Measurements from ENCODE around the gene FRY.
A peak's percentile ranks its signal among the peaks of the same experiment; 100 is the strongest.

Gene FRY

DNA sequence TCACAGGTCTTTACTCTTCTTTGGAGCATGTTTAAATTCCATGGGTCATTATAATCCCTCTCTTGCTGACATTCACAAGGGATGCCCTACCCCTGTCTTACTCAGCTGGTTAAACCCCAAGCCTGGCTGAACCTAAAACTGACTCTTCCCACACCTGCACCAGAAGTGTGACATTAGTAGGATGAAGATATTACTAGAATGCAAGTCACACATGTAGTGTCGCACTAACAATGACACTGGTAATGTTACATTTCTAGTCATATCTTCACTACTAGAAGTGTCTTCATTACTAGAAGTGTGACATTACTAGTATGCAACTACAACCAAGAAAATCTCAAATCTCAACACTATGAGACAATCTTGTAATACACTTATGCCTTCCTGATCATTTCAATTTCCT, 269.3 kb downstream of the FRY start:
- no peak overlapping the region for H3K4me3 ChIP-seq (ENCODE audit: low read depth, low read length)
- TF ChIP-seq, protein P1, sequence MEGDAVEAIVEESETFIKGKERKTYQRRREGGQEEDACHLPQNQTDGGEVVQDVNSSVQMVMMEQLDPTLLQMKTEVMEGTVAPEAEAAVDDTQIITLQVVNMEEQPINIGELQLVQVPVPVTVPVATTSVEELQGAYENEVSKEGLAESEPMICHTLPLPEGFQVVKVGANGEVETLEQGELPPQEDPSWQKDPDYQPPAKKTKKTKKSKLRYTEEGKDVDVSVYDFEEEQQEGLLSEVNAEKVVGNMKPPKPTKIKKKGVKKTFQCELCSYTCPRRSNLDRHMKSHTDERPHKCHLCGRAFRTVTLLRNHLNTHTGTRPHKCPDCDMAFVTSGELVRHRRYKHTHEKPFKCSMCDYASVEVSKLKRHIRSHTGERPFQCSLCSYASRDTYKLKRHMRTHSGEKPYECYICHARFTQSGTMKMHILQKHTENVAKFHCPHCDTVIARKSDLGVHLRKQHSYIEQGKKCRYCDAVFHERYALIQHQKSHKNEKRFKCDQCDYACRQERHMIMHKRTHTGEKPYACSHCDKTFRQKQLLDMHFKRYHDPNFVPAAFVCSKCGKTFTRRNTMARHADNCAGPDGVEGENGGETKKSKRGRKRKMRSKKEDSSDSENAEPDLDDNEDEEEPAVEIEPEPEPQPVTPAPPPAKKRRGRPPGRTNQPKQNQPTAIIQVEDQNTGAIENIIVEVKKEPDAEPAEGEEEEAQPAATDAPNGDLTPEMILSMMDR (IDR thresholded peaks at IDR 0.05; ENCODE audit: low read depth, low read length): no peak

- H3K4me3 ChIP-seq (ENCODE audit: low read depth, low read length): no peak overlapping the region
- TF ChIP-seq, protein P1 (IDR thresholded peaks at IDR 0.05; ENCODE audit: low read depth, low read length): no peak
Measured at GRCh38 chr13:32302461-32302860, 270.9 kb downstream of the FRY start.

DNA sequence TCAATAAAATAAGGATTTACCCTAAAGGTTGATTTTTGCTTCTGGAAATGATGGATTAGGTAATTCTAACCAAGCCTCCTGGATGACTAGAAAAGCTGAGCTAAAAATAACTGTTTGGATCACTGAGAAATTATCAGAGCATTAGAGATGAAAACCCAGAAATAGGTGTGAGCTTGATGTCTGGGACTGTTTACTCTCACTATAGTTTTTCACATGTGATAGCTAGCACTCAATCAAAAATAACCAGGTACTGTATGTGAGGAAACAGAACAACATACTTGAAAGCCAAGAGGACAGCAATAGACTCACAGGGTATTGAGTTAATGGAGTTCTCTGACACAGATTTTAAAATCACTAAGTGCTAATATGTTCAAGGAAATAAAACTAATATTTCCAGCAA, 274.1 kb downstream of the FRY start:
- H3K4me3 ChIP-seq (ENCODE audit: low read depth, low read length): no peak overlapping the region
- TF ChIP-seq, protein P1 (IDR thresholded peaks at IDR 0.05; ENCODE audit: low read depth, low read length): no peak

- no peak overlapping the region for H3K4me3 ChIP-seq (ENCODE audit: low read depth, low read length)
- TF ChIP-seq, protein P1 (IDR thresholded peaks at IDR 0.05; ENCODE audit: low read depth, low read length): no peak
Measured at GRCh38 chr13:32309312-32310133, 277.9 kb downstream of the FRY start.

- TF ChIP-seq, protein P1 (IDR thresholded peaks at IDR 0.05; ENCODE audit: low read depth, low read length): peak; percentile 50
- no peak overlapping the region for H3K4me3 ChIP-seq (ENCODE audit: low read depth, low read length)
Measured at GRCh38 chr13:32310134-32310706, 278.6 kb downstream of the FRY start.

- TF ChIP-seq, protein P1 (IDR thresholded peaks at IDR 0.05; ENCODE audit: low read depth, low read length): no peak
- no peak overlapping the region for H3K4me3 ChIP-seq (ENCODE audit: low read depth, low read length)
Measured at GRCh38 chr13:32311188-32311897, 279.8 kb downstream of the FRY start.

All from WI38 (cell line).